T-helper 17 cell (primary cell): ENCODE measurements around the gene POLE4. TPM values are rescaled to one million over a fixed set of nuclear protein-coding genes. Genes with fewer than 3 reads are reported as not detected.

Experiments used
- ATAC-seq: fragments of 150-1000 bp; cut with Tn5 transposase; 2 replicates; pipeline ENCODE4 v1.10.0; 2021; ENCODE audit warnings: mild to moderate bottlenecking, moderate library complexity
- DNase-seq, 3 donors: peaks; one replicate each; pipeline versions ENCODE4 v3.0.0 to v3.0.0-alpha.2; 2020 to 2021
- H3K9me3 ChIP-seq: one replicate; pipeline ENCODE4 v1.7.0; 2013; ENCODE audit warnings: low read length, mild to moderate bottlenecking; ENCODE audit not compliant: control insufficient read depth, poor library complexity, severe bottlenecking
- H3K27ac Mint-ChIP-seq: one replicate; pipeline ENCODE4 v1.8.0; 2022; ENCODE audit warnings: mild to moderate bottlenecking, moderate library complexity, mixed read lengths
- H3K27me3 Mint-ChIP-seq: one replicate; pipeline ENCODE4 v1.8.0; 2022; ENCODE audit warnings: mixed read lengths
- H3K36me3 Mint-ChIP-seq: one replicate; pipeline ENCODE4 v1.8.0; 2022; ENCODE audit warnings: low read depth, mixed read lengths
- H3K4me1 Mint-ChIP-seq: one replicate; pipeline ENCODE4 v1.8.0; 2022; ENCODE audit warnings: mild to moderate bottlenecking, mixed read lengths
- H3K4me3 Mint-ChIP-seq: one replicate; pipeline ENCODE4 v1.8.0; 2022; ENCODE audit warnings: mild to moderate bottlenecking, moderate library complexity, mixed read lengths
- total RNA-seq, 4 donors: library from RNA in 2 of 4; stranded (reverse) in 2 of 4; gene quantifications; one replicate each; pipeline ENCODE4 v1.2.3 and lab custom pipeline; 2022 to 2026

POLE4 gene
- total RNA-seq, 2 donors from 2014 or later: 27.4 to 39.4 TPM

GRCh38 chr2:74925361-74925786 is 33.1 kb upstream of the POLE4 start:
- no peak for ATAC-seq
- no peak overlapping the region for H3K27ac Mint-ChIP-seq
- peaks cover 2% of the 10 kb centered on the region for H3K36me3 Mint-ChIP-seq
- no peaks in the 10 kb centered on the region for H3K9me3 ChIP-seq
- peaks cover 5% of the 10 kb centered on the region for H3K4me1 Mint-ChIP-seq
- peaks cover 6% of the 10 kb centered on the region for H3K27me3 Mint-ChIP-seq
- no peak for DNase-seq
- no peak overlapping the region for H3K4me3 Mint-ChIP-seq

- no peak for ATAC-seq
- no peaks in the 10 kb centered on the region for H3K9me3 ChIP-seq
- Mint-ChIP-seq H3K27ac (no peak overlapping the region), H3K27me3 (no peaks in the 10 kb centered on the region), H3K4me1 (peaks cover 3% of the 10 kb centered on the region), H3K36me3 (no peaks in the 10 kb centered on the region), H3K4me3 (no peak overlapping the region)
- DNase-seq: no peak
Measured at GRCh38 chr2:74927621-74928020, 30.8 kb upstream of the POLE4 start.

GRCh38 chr2:74930811-74931486 is 27.5 kb upstream of the POLE4 start:
- H3K4me1 Mint-ChIP-seq: no peaks in the 10 kb centered on the region

GRCh38 chr2:74931940-74932339 is 26.5 kb upstream of the POLE4 start:
- Mint-ChIP-seq H3K27me3 (peaks cover 8% of the 10 kb centered on the region), H3K4me3 (no peak overlapping the region), H3K27ac (no peak overlapping the region), H3K36me3 (peaks cover 4% of the 10 kb centered on the region), H3K4me1 (no peaks in the 10 kb centered on the region)
- H3K9me3 ChIP-seq: no peaks in the 10 kb centered on the region
- DNase-seq (no peak), ATAC-seq (no peak)

More at GRCh38 chr2:74930811-74931486, 27.5 kb upstream of the POLE4 start:
- Mint-ChIP-seq H3K27me3 (peaks cover 7% of the 10 kb centered on the region), H3K4me3 (no peak overlapping the region), H3K36me3 (peaks cover 4% of the 10 kb centered on the region), H3K27ac (peak overlapping the region; percentile 5)
- no peaks in the 10 kb centered on the region for H3K9me3 ChIP-seq
- ATAC-seq (no peak), DNase-seq (no peak)

- no peak overlapping the region for H3K27ac Mint-ChIP-seq
- H3K4me3 Mint-ChIP-seq: no peak overlapping the region
- ATAC-seq (no peak), DNase-seq (no peak)
- no peaks in the 10 kb centered on the region for H3K9me3 ChIP-seq
- peaks cover 2% of the 10 kb centered on the region for H3K4me1 Mint-ChIP-seq
- H3K27me3 Mint-ChIP-seq: peaks cover 17% of the 10 kb centered on the region
- H3K36me3 Mint-ChIP-seq: peaks cover 7% of the 10 kb centered on the region
Measured at GRCh38 chr2:74935975-74936391, 22.5 kb upstream of the POLE4 start.

GRCh38 chr2:74937221-74937880 is 21.1 kb upstream of the POLE4 start:
- ATAC-seq (no peak), DNase-seq (no peak)
- H3K27me3 Mint-ChIP-seq: peaks cover 17% of the 10 kb centered on the region
- no peak overlapping the region for H3K27ac Mint-ChIP-seq
- no peaks in the 10 kb centered on the region for H3K9me3 ChIP-seq
- H3K36me3 Mint-ChIP-seq: peaks cover 7% of the 10 kb centered on the region
- H3K4me1 Mint-ChIP-seq: peaks cover 2% of the 10 kb centered on the region
- H3K4me3 Mint-ChIP-seq: no peak overlapping the region

GRCh38 chr2:74938264-74938663 is 20.2 kb upstream of the POLE4 start:
- H3K9me3 ChIP-seq: no peaks in the 10 kb centered on the region
- Mint-ChIP-seq H3K27me3 (peaks cover 17% of the 10 kb centered on the region), H3K4me3 (no peak overlapping the region), H3K4me1 (peaks cover 2% of the 10 kb centered on the region), H3K27ac (no peak overlapping the region), H3K36me3 (peaks cover 5% of the 10 kb centered on the region)
- DNase-seq (no peak), ATAC-seq (no peak)

GRCh38 chr2:74939919-74940812 is 18.3 kb upstream of the POLE4 start:
- Mint-ChIP-seq H3K27ac (no peak overlapping the region), H3K4me1 (peaks cover 2% of the 10 kb centered on the region), H3K36me3 (peaks cover 3% of the 10 kb centered on the region), H3K27me3 (peaks cover 10% of the 10 kb centered on the region), H3K4me3 (no peak overlapping the region)
- ATAC-seq: no peak
- DNase-seq: no peak
- H3K9me3 ChIP-seq: no peaks in the 10 kb centered on the region

GRCh38 chr2:74941284-74941683 is 17.2 kb upstream of the POLE4 start:
- Mint-ChIP-seq H3K4me1 (peaks cover 6% of the 10 kb centered on the region), H3K36me3 (peaks cover 5% of the 10 kb centered on the region), H3K27ac (no peak overlapping the region), H3K4me3 (no peak overlapping the region), H3K27me3 (peaks cover 10% of the 10 kb centered on the region)
- DNase-seq (no peak), ATAC-seq (no peak)
- H3K9me3 ChIP-seq: no peaks in the 10 kb centered on the region

GRCh38 chr2:74942263-74942662 is 16.2 kb upstream of the POLE4 start:
- H3K4me3 Mint-ChIP-seq: no peak overlapping the region
- DNase-seq (no peak), ATAC-seq (no peak)
- H3K27me3 Mint-ChIP-seq: peaks cover 6% of the 10 kb centered on the region
- no peak overlapping the region for H3K27ac Mint-ChIP-seq
- peaks cover 4% of the 10 kb centered on the region for H3K36me3 Mint-ChIP-seq
- peaks cover 6% of the 10 kb centered on the region for H3K4me1 Mint-ChIP-seq
- H3K9me3 ChIP-seq: no peaks in the 10 kb centered on the region

GRCh38 chr2:74944987-74945787 is 13.3 kb upstream of the POLE4 start:
- H3K27me3 Mint-ChIP-seq: no peaks in the 10 kb centered on the region
- DNase-seq (no peak), ATAC-seq (no peak)
- no peak overlapping the region for H3K27ac Mint-ChIP-seq
- H3K9me3 ChIP-seq: no peaks in the 10 kb centered on the region
- H3K4me1 Mint-ChIP-seq: peaks cover 6% of the 10 kb centered on the region
- no peak overlapping the region for H3K4me3 Mint-ChIP-seq
- H3K36me3 Mint-ChIP-seq: peaks cover 5% of the 10 kb centered on the region

- Mint-ChIP-seq H3K36me3 (peaks cover 7% of the 10 kb centered on the region), H3K4me1 (peaks cover 6% of the 10 kb centered on the region), H3K27me3 (no peaks in the 10 kb centered on the region), H3K27ac (no peak overlapping the region), H3K4me3 (no peak overlapping the region)
- ATAC-seq (no peak), DNase-seq (no peak)
- no peaks in the 10 kb centered on the region for H3K9me3 ChIP-seq
Measured at GRCh38 chr2:74945788-74946331, 12.6 kb upstream of the POLE4 start.
